WTC11 (cell line): Measurements from ENCODE around the gene FAM193A.

Experiments
- ATF3 ChIP-seq: sonication (generic); formaldehyde crosslinking; conservative IDR thresholded peaks from 2 replicates; pipeline ENCODE4 v1.8.1; 2022; ENCODE audit warnings: mild to moderate bottlenecking, missing genetic modification reagents
- CREM ChIP-seq: sonication (generic); formaldehyde crosslinking; IDR thresholded peaks from 2 replicates; pipeline ENCODE4 v1.8.1; 2022; ENCODE audit warnings: mild to moderate bottlenecking, missing genetic modification reagents, moderate library complexity
- GTF2I ChIP-seq: fragments of 250-450 bp; sonication (Bioruptor Pico); conservative IDR thresholded peaks from 2 replicates; pipeline ENCODE4 v1.4.0; 2021; ENCODE audit warnings: mild to moderate bottlenecking
- HMGXB4 ChIP-seq: sonication (generic); formaldehyde crosslinking; IDR thresholded peaks from 2 replicates; pipeline ENCODE4 v1.8.1; 2023; ENCODE audit warnings: mild to moderate bottlenecking, moderate library complexity, missing genetic modification reagents
- ZNF263 ChIP-seq: sonication (generic); formaldehyde crosslinking; IDR thresholded peaks from 2 replicates; pipeline ENCODE4 v1.8.1; 2022; ENCODE audit warnings: low read depth, mild to moderate bottlenecking, moderate library complexity, missing genetic modification reagents

GRCh38 chr4:2565533-2565932 lies 29.1 kb downstream of the FAM193A start:
- TF ChIP-seq ZNF263 (CRISPR knock-in tag) (no peak), HMGXB4 (CRISPR knock-in tag) (no peak), ATF3 (CRISPR knock-in tag) (no peak), GTF2I (CRISPR knock-in tag) (no peak), CREM (CRISPR knock-in tag) (no peak)
